HCT116 (cell line): ENCODE measurements around the gene NOP14. TPM values are rescaled to one million over a fixed set of nuclear protein-coding genes. Genes with fewer than 3 reads are reported as not detected.

Source experiments
- ATAC-seq: fragments of 200-7000 bp; cut with Tn5 transposase; 2 replicates; pipeline ENCODE4 v1.9.1; 2020; ENCODE audit warnings: mild to moderate bottlenecking, moderate library complexity
- BruUV-seq: library from RNA; stranded (reverse); fragments of 400-500 nt; replicated peaks from 2 replicates; lab custom pipeline; 2021; lab: Mats Ljungman, UMichigan
- CTCF ChIA-PET: fragments of 300-600 bp; sonication (Branson Sonifier 250); formaldehyde crosslinking; loops from one replicate; lab custom pipeline; 2021; ENCODE audit warnings: antibody characterized with exemption; lab: Charles Lee
- POLR2A ChIA-PET: fragments of 300-600, 350-600 bp; sonication (Branson Sonifier 250); formaldehyde crosslinking; loops from one replicate; lab custom pipeline; 2021; ENCODE audit warnings: antibody characterized with exemption; lab: Charles Lee
- RAD21 ChIA-PET, 2 experiments: fragments of 300-600 bp; sonication (Branson Sonifier 250); formaldehyde crosslinking; loops; one replicate each; lab custom pipeline; 2023; ENCODE audit warnings: low total read pairs in 2 of 2; ENCODE audit not compliant: uncharacterized antibody in 2 of 2, unreplicated experiment in 2 of 2, low non-redundant PET in 1 of 2; lab: Charles Lee
- DNase-seq: peaks from one replicate; pipeline ENCODE4 v3.0.0-alpha.2; 2010; ENCODE audit warnings: low read depth, low spot score
- H2AFZ ChIP-seq: fragments of 200-600 bp; shearing (Covaris generic), sonication (generic); 2 replicates; pipeline ENCODE4 v1.6.1; 2017; ENCODE audit warnings: low read depth, mixed run types, mixed read lengths, antibody characterized with exemption, low read length; ENCODE audit not compliant: poor library complexity, severe bottlenecking
- H3K27ac ChIP-seq: 2 replicates; pipeline ENCODE4 v1.5.1; 2012; ENCODE audit warnings: low read depth, low read length
- H3K27me3 ChIP-seq: fragments of 200-600 bp; sonication (generic); 2 replicates; pipeline ENCODE4 v1.6.1; 2016; ENCODE audit warnings: mixed run types, low read length, mixed read lengths; ENCODE audit not compliant: insufficient read depth
- H3K36me3 ChIP-seq, 2 experiments: fragments of 200-500 bp in 1 of 2; fragments of 200-600 bp in 1 of 2; sonication (Bioruptor generic) in 1 of 2; sonication (generic) in 1 of 2; 2 replicates each; pipeline versions ENCODE4 v1.5.1 to v1.6.1; 2014 to 2016; ENCODE audit warnings: low read length in 2 of 2, inconsistent platforms in 1 of 2, mixed read lengths in 1 of 2, mixed run types in 1 of 2; ENCODE audit not compliant: insufficient read depth in 2 of 2, control insufficient read depth in 1 of 2
- H3K4me1 ChIP-seq, 2 experiments: fragments of 200-600 bp in 1 of 2; sonication (generic) in 1 of 2; 2 replicates each; pipeline versions ENCODE4 v1.5.1 to v1.6.1; 2012 to 2017; ENCODE audit warnings: low read length in 2 of 2, inconsistent platforms in 1 of 2, mild to moderate bottlenecking in 1 of 2, mixed read lengths in 1 of 2, mixed run types in 1 of 2, moderate library complexity in 1 of 2; ENCODE audit not compliant: insufficient read depth in 2 of 2, control insufficient read depth in 1 of 2
- H3K4me2 ChIP-seq: fragments of 200-600 bp; sonication (generic); 2 replicates; pipeline ENCODE4 v1.6.1; 2017; ENCODE audit warnings: mixed run types, low read length, mixed read lengths
- H3K4me3 ChIP-seq, 2 experiments: fragments of 200-600 bp in 1 of 2; sonication (generic) in 1 of 2; replicated peaks in 1 of 2; 2 replicates each; pipeline ENCODE4 v1.5.1; 2011 to 2016; ENCODE audit warnings: low read length in 2 of 2, control low read depth in 1 of 2, low read depth in 1 of 2, mild to moderate bottlenecking in 1 of 2, mixed read lengths in 1 of 2, mixed run types in 1 of 2
- H3K79me2 ChIP-seq: fragments of 200-600 bp; sonication (generic); 2 replicates; pipeline ENCODE4 v1.6.1; 2017; ENCODE audit warnings: mild to moderate bottlenecking, mixed run types, low read length, moderate library complexity, mixed read lengths; ENCODE audit not compliant: insufficient read depth
- H3K9ac ChIP-seq: fragments of 200-600 bp; sonication (generic); 2 replicates; pipeline ENCODE4 v1.6.1; 2016; ENCODE audit warnings: low read length, mixed read lengths
- H3K9me2 ChIP-seq: fragments of 200-600 bp; sonication (generic), shearing (Covaris generic); 2 replicates; pipeline ENCODE4 v1.6.1; 2017; ENCODE audit warnings: mixed run types, mild to moderate bottlenecking, moderate library complexity; ENCODE audit not compliant: insufficient read depth
- H3K9me3 ChIP-seq, 2 experiments: fragments of 200-500 bp in 1 of 2; fragments of 200-600 bp in 1 of 2; sonication (Bioruptor generic) in 1 of 2; sonication (generic) in 1 of 2; 2 replicates each; pipeline ENCODE4 v1.6.1; 2014 to 2017; ENCODE audit warnings: low read length in 2 of 2, mixed read lengths in 2 of 2, inconsistent platforms in 1 of 2, low read depth in 1 of 2, mild to moderate bottlenecking in 1 of 2, mixed run types in 1 of 2, moderate library complexity in 1 of 2; ENCODE audit not compliant: control insufficient read depth in 1 of 2, insufficient read depth in 1 of 2
- H4K20me1 ChIP-seq: fragments of 200-600 bp; sonication (generic), shearing (Covaris generic); 2 replicates; pipeline ENCODE4 v1.6.1; 2017; ENCODE audit warnings: mixed run types, mild to moderate bottlenecking, moderate library complexity; ENCODE audit not compliant: insufficient read depth
- ATF3 ChIP-seq: IDR thresholded peaks from 2 replicates; pipeline ENCODE4 v1.6.1; 2012
- CBX3 ChIP-seq: IDR thresholded peaks from 2 replicates; pipeline ENCODE4 v1.6.1; 2012; ENCODE audit warnings: low read depth
- CEBPB ChIP-seq: IDR thresholded peaks from 2 replicates; pipeline ENCODE4 v1.6.1; 2012; ENCODE audit warnings: low read depth
- CTCF ChIP-seq, 3 experiments: fragments of 200-600 bp in 1 of 3; sonication (generic) in 1 of 3; IDR thresholded peaks in 2 of 3; conservative IDR thresholded peaks in 1 of 3; 2 replicates each; pipeline ENCODE4 v1.5.1; 2012 to 2017; ENCODE audit warnings: low read depth in 2 of 3, low read length in 2 of 3, antibody characterized with exemption in 1 of 3, borderline replicate concordance in 1 of 3, control low read depth in 1 of 3, mild to moderate bottlenecking in 1 of 3, mixed read lengths in 1 of 3, mixed run types in 1 of 3, moderate library complexity in 1 of 3; ENCODE audit not compliant: insufficient read depth in 1 of 3
- EGR1 ChIP-seq: IDR thresholded peaks from 2 replicates; pipeline ENCODE4 v1.6.1; 2012; ENCODE audit warnings: low read depth
- ELF1 ChIP-seq: IDR thresholded peaks from 2 replicates; pipeline ENCODE4 v1.6.1; 2012; ENCODE audit warnings: low read depth, borderline replicate concordance
- EZH2 ChIP-seq: fragments of 200-600 bp; sonication (generic); IDR thresholded peaks from 2 replicates; pipeline ENCODE4 v1.6.1; 2017; ENCODE audit warnings: antibody characterized with exemption, mixed run types
- EZH2phosphoT487 ChIP-seq: fragments of 200-600 bp; IDR thresholded peaks from 2 replicates; pipeline ENCODE4 v1.6.1; 2018; ENCODE audit warnings: antibody characterized with exemption, borderline replicate concordance
- FOSL1 ChIP-seq: IDR thresholded peaks from 2 replicates; pipeline ENCODE4 v1.6.1; 2012; ENCODE audit warnings: low read depth
- MAX ChIP-seq: IDR thresholded peaks from 2 replicates; pipeline ENCODE4 v1.6.1; 2012
- POLR2AphosphoS5 ChIP-seq: IDR thresholded peaks from 2 replicates; pipeline ENCODE4 v1.6.1; 2011; ENCODE audit warnings: mild to moderate bottlenecking, low read depth, low read length, moderate library complexity
- RAD21 ChIP-seq: IDR thresholded peaks from 2 replicates; pipeline ENCODE4 v1.6.1; 2012; ENCODE audit warnings: low read depth, mild to moderate bottlenecking
- REST ChIP-seq: IDR thresholded peaks from 2 replicates; pipeline ENCODE4 v1.6.1; 2012; ENCODE audit warnings: low read depth
- SIN3A ChIP-seq: IDR thresholded peaks from 2 replicates; pipeline ENCODE4 v1.6.1; 2012; ENCODE audit warnings: low read depth
- SP1 ChIP-seq: IDR thresholded peaks from 2 replicates; pipeline ENCODE4 v1.6.1; 2012; ENCODE audit warnings: low read depth
- SRF ChIP-seq: IDR thresholded peaks from 2 replicates; pipeline ENCODE4 v1.6.1; 2012; ENCODE audit warnings: low read depth
- TCF7L2 ChIP-seq: IDR thresholded peaks from 2 replicates; pipeline ENCODE4 v1.7.0; 2011; ENCODE audit warnings: borderline replicate concordance, inconsistent platforms; ENCODE audit not compliant: insufficient read depth, insufficient read length; ENCODE audit errors: extremely low read depth
- ZBTB33 ChIP-seq: IDR thresholded peaks from 2 replicates; pipeline ENCODE4 v1.6.1; 2011; ENCODE audit warnings: mild to moderate bottlenecking, low read length, moderate library complexity; ENCODE audit not compliant: insufficient replicate concordance; ENCODE audit errors: extremely low read depth
- ZFX ChIP-seq: fragments of 450-650 bp; IDR thresholded peaks from 2 replicates; pipeline ENCODE4 v1.6.1; 2017
- intact Hi-C: fragments of 100-400 bp; cut with micrococcal nuclease; formaldehyde crosslinking; loops from 2 replicates; pipeline ENCODE4 v1.10.0; 2022
- total RNA-seq: library from RNA; stranded (reverse); gene quantifications from one replicate; pipeline ENCODE4 v1.2.1, GENCODE V29; 2021; ENCODE audit not compliant: unreplicated experiment

The NOP14 gene
- total RNA-seq, 1 experiment from 2014 or later: 67.3 TPM

GRCh38 chr4:2911868-2912267 is 51.3 kb downstream of the NOP14 start:
- no peak overlapping the region for H3K27ac ChIP-seq
- H4K20me1 ChIP-seq: no peaks in the 10 kb centered on the region
- H2AFZ ChIP-seq: no peak overlapping the region
- POLR2A ChIA-PET: no interaction called here
- H3K79me2 ChIP-seq: no peaks in the 10 kb centered on the region
- no peaks in the 10 kb centered on the region for H3K9me3 ChIP-seq
- no peak for TF ChIP-seq ELF1
- TF ChIP-seq ZBTB33: no peak
- no peak for TF ChIP-seq EZH2phosphoT487
- TF ChIP-seq RAD21: no peak
- no peak for TF ChIP-seq CTCF (IDR thresholded peaks at IDR 0.05 in 2 of 3, conservative IDR thresholded peaks at IDR 0.05 in 1 of 3; ENCODE audit: borderline replicate concordance in 1 of 3, insufficient read depth in 1 of 3, low read depth in 2 of 3, low read length in 2 of 3)
- TF ChIP-seq SIN3A: no peak
- TF ChIP-seq ZFX: no peak
- no peak for TF ChIP-seq SRF
- no peak for TF ChIP-seq ATF3
- no peak for TF ChIP-seq CEBPB
- TF ChIP-seq POLR2AphosphoS5: no peak
- no peak for TF ChIP-seq EZH2
- TF ChIP-seq MAX: no peak
- TF ChIP-seq CBX3: no peak
- TF ChIP-seq FOSL1: no peak
- TF ChIP-seq SP1: no peak
- no peak for TF ChIP-seq TCF7L2
- no peak for TF ChIP-seq EGR1
- no peak for TF ChIP-seq REST
- no peak overlapping the region for H3K4me2 ChIP-seq
- no peaks in the 10 kb centered on the region for H3K9me2 ChIP-seq
- peaks cover 17 to 18% of the 10 kb centered on the region in 2 experiments for H3K36me3 ChIP-seq
- RAD21 ChIA-PET: no interaction called here
- ATAC-seq (no peak), DNase-seq (no peak)
- no TSS peak for BruUV-seq
- no peak overlapping the region for H3K9ac ChIP-seq
- no peak overlapping the region for H3K4me3 ChIP-seq
- CTCF ChIA-PET: no interaction called here
- no peaks in the 10 kb centered on the region for H3K4me1 ChIP-seq
- intact Hi-C loops: no loop called here
- H3K27me3 ChIP-seq: no peaks in the 10 kb centered on the region
